HepG2 (cell line): ENCODE results near the gene SF3B2. TPM values are rescaled to one million over a fixed set of nuclear protein-coding genes. Genes with fewer than 3 reads are reported as not detected.

Source experiments
- ATF7-NPFF ChIP-seq: sonication (generic); formaldehyde crosslinking; IDR thresholded peaks from 2 replicates; pipeline ENCODE4 v1.8.1; 2023; ENCODE audit warnings: mild to moderate bottlenecking, low read depth, missing genetic modification reagents, moderate library complexity
- CEBPG ChIP-seq: IDR thresholded peaks from 2 replicates; pipeline ENCODE4 v1.6.1; 2016
- DPF2 ChIP-seq: sonication (generic); formaldehyde crosslinking; IDR thresholded peaks from 2 replicates; pipeline ENCODE4 v1.4.0; 2020; ENCODE audit warnings: mild to moderate bottlenecking, low read depth, missing genetic modification reagents, borderline replicate concordance
- KLF9 ChIP-seq: IDR thresholded peaks from 2 replicates; pipeline ENCODE4 v1.6.1; 2016; ENCODE audit warnings: low read depth
- ONECUT2 ChIP-seq: sonication (generic); formaldehyde crosslinking; IDR thresholded peaks from 2 replicates; pipeline ENCODE4 v1.4.0; 2020; ENCODE audit warnings: missing genetic modification reagents
- SALL1 ChIP-seq: sonication (generic); formaldehyde crosslinking; IDR thresholded peaks from 2 replicates; pipeline ENCODE4 v1.8.0; 2022; ENCODE audit warnings: mild to moderate bottlenecking, missing genetic modification reagents
- SOX13 ChIP-seq, 3 experiments: fragments of 450-650 bp in 1 of 3; sonication (generic) in 1 of 3; formaldehyde crosslinking in 1 of 3; IDR thresholded peaks in 2 of 3; conservative IDR thresholded peaks in 1 of 3; 2 replicates each; pipeline versions ENCODE4 v1.5.0 to v1.6.1; 2016 to 2020; ENCODE audit warnings: antibody characterized with exemption in 1 of 3, mild to moderate bottlenecking in 1 of 3, missing compliant biosample characterization in 1 of 3, missing genetic modification reagents in 1 of 3, moderate library complexity in 1 of 3
- SP1 ChIP-seq, 2 experiments: fragments of 450-650 bp in 1 of 2; sonication (generic) in 1 of 2; formaldehyde crosslinking in 1 of 2; IDR thresholded peaks; 2 replicates each; pipeline versions ENCODE4 v1.4.0 to v1.6.1; 2016 to 2020; ENCODE audit warnings: missing genetic modification reagents in 1 of 2
- SP5 ChIP-seq: IDR thresholded peaks from 2 replicates; pipeline ENCODE4 v1.6.1; 2016; ENCODE audit warnings: low read depth, borderline replicate concordance
- ZFP36L1 ChIP-seq: sonication (generic); formaldehyde crosslinking; IDR thresholded peaks from 2 replicates; pipeline ENCODE4 v1.8.0; 2022; ENCODE audit warnings: mild to moderate bottlenecking, missing genetic modification reagents, moderate library complexity
- ZNF10 ChIP-seq: sonication (generic); formaldehyde crosslinking; IDR thresholded peaks from 2 replicates; pipeline ENCODE4 v1.4.0; 2020; ENCODE audit warnings: mild to moderate bottlenecking, low read depth, missing genetic modification reagents, borderline replicate concordance
- ZNF552 ChIP-seq: sonication (generic); formaldehyde crosslinking; IDR thresholded peaks from 2 replicates; pipeline ENCODE4 v1.9.0; 2022; ENCODE audit warnings: missing genetic modification reagents, mild to moderate bottlenecking, borderline replicate concordance
- ZNF557 ChIP-seq: sonication (generic); formaldehyde crosslinking; IDR thresholded peaks from 2 replicates; pipeline ENCODE4 v1.4.0; 2020; ENCODE audit warnings: missing genetic modification reagents
- ZNF562 ChIP-seq: sonication (generic); formaldehyde crosslinking; IDR thresholded peaks from 2 replicates; pipeline ENCODE4 v1.8.0; 2022; ENCODE audit warnings: missing genetic modification reagents, borderline replicate concordance
- ZNF747 ChIP-seq: sonication (generic); formaldehyde crosslinking; IDR thresholded peaks from 2 replicates; pipeline ENCODE4 v1.8.1; 2023; ENCODE audit warnings: missing genetic modification reagents, mild to moderate bottlenecking, borderline replicate concordance
- ZNF773 ChIP-seq: sonication (generic); formaldehyde crosslinking; IDR thresholded peaks from 2 replicates; pipeline ENCODE4 v1.4.0; 2020; ENCODE audit warnings: missing genetic modification reagents, borderline replicate concordance
- ZSCAN21 ChIP-seq: sonication (generic); formaldehyde crosslinking; IDR thresholded peaks from 2 replicates; pipeline ENCODE4 v1.8.0; 2022; ENCODE audit warnings: mild to moderate bottlenecking, missing genetic modification reagents, moderate library complexity, borderline replicate concordance
- polyA plus RNA-seq, 8 experiments: library from polyadenylated mRNA; depleted of rRNA in 3 of 8; stranded (reverse) in 7 of 8; unstranded in 1 of 8; fragments of >200 nt; fragmentation: Illumina TruSeq in 4 of 8; extraction: Trizol in 4 of 8; gene quantifications; 2 replicates each; pipeline versions ENCODE4 v1.2.1 to v1.2.3, GENCODE V29; 2011 to 2016; ENCODE audit warnings: low read depth in 4 of 8, missing spikeins in 1 of 8, mixed read lengths in 1 of 8; ENCODE audit not compliant: insufficient read depth in 1 of 8
- total RNA-seq, 5 experiments: library from RNA; depleted of rRNA; stranded (reverse); fragments of >200 nt; fragmentation: Illumina TruSeq; extraction: Trizol; gene quantifications; 2 replicates each; pipeline ENCODE4 v1.2.3, GENCODE V29; 2016; ENCODE audit warnings: low read depth in 1 of 5
- TF ChIP-seq, protein P1 (sequence below): sonication (generic); formaldehyde crosslinking; IDR thresholded peaks from 2 replicates; pipeline ENCODE4 v1.4.0; 2020; ENCODE audit warnings: low read depth, missing genetic modification reagents
- TF ChIP-seq, protein P2 (sequence below): sonication (generic); formaldehyde crosslinking; IDR thresholded peaks from 2 replicates; pipeline ENCODE4 v1.4.0; 2020; ENCODE audit warnings: missing genetic modification reagents, borderline replicate concordance

Gene SF3B2
- total and polyA plus RNA-seq, 2 of the 13 experiments (the other 11 are each of a cell fraction or from before 2014, with no cell fraction given): 70.4 to 153 TPM

DNA sequence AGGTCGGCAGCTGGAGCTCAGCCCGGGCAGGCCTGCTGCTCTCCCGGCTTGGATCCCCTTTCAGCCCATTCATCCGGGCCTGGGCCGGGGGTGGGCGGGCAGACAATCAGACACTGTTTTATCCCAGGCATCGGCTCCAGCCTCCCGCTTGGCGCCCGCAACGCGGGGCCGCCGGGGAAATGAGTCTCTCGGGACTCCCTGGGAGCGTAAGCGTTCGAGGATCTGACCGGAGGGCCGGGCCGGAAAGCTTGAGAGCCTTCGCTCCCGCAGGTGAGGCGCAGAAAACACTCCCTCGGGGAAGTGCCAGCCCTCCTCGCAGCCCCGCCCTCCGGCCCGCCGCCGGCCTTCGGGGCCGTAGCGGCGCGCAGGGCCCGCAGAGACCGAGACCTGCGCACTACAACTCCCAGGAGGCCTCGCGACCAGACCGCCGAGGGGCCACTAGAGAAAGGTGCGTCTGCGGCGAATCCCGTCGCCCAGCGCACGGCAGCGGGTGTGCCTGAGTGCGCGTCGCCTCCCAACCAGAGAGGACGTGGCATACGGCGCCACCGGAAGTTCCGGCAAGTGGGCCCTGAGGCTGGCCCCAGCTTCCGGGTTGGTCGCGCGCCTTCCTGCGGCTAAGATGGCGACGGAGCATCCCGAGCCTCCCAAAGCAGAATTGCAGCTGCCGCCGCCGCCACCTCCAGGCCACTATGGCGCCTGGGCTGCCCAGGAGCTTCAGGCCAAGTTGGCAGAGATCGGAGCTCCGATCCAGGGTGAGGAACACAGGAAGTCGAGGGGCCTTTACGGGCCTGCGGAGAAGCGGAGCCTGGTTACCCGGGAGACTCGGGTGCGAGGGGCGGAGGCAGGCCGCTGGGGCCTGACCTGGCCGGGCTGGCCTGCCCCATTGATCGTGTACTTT is at the start of gene SF3B2 (continued):
- TF ChIP-seq, protein P1, sequence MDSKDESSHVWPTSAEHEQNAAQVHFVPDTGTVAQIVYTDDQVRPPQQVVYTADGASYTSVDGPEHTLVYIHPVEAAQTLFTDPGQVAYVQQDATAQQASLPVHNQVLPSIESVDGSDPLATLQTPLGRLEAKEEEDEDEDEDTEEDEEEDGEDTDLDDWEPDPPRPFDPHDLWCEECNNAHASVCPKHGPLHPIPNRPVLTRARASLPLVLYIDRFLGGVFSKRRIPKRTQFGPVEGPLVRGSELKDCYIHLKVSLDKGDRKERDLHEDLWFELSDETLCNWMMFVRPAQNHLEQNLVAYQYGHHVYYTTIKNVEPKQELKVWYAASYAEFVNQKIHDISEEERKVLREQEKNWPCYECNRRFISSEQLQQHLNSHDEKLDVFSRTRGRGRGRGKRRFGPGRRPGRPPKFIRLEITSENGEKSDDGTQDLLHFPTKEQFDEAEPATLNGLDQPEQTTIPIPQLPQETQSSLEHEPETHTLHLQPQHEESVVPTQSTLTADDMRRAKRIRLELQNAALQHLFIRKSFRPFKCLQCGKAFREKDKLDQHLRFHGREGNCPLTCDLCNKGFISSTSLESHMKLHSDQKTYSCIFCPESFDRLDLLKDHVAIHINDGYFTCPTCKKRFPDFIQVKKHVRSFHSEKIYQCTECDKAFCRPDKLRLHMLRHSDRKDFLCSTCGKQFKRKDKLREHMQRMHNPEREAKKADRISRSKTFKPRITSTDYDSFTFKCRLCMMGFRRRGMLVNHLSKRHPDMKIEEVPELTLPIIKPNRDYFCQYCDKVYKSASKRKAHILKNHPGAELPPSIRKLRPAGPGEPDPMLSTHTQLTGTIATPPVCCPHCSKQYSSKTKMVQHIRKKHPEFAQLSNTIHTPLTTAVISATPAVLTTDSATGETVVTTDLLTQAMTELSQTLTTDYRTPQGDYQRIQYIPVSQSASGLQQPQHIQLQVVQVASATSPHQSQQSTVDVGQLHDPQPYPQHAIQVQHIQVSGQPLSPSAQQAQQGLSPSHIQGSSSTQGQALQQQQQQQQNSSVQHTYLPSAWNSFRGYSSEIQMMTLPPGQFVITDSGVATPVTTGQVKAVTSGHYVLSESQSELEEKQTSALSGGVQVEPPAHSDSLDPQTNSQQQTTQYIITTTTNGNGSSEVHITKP: peak; percentile 64; the same call in 1 of the 2 replicates
- no peak for TF ChIP-seq CEBPG (CRISPR knock-in tag)
- peak; percentile 38; the same call in 1 of the 2 replicates for TF ChIP-seq ATF7-NPFF (CRISPR knock-in tag)
- TF ChIP-seq ZSCAN21 (CRISPR knock-in tag): no peak
- no peak for TF ChIP-seq ZNF562 (CRISPR knock-in tag)
- TF ChIP-seq, protein P2, sequence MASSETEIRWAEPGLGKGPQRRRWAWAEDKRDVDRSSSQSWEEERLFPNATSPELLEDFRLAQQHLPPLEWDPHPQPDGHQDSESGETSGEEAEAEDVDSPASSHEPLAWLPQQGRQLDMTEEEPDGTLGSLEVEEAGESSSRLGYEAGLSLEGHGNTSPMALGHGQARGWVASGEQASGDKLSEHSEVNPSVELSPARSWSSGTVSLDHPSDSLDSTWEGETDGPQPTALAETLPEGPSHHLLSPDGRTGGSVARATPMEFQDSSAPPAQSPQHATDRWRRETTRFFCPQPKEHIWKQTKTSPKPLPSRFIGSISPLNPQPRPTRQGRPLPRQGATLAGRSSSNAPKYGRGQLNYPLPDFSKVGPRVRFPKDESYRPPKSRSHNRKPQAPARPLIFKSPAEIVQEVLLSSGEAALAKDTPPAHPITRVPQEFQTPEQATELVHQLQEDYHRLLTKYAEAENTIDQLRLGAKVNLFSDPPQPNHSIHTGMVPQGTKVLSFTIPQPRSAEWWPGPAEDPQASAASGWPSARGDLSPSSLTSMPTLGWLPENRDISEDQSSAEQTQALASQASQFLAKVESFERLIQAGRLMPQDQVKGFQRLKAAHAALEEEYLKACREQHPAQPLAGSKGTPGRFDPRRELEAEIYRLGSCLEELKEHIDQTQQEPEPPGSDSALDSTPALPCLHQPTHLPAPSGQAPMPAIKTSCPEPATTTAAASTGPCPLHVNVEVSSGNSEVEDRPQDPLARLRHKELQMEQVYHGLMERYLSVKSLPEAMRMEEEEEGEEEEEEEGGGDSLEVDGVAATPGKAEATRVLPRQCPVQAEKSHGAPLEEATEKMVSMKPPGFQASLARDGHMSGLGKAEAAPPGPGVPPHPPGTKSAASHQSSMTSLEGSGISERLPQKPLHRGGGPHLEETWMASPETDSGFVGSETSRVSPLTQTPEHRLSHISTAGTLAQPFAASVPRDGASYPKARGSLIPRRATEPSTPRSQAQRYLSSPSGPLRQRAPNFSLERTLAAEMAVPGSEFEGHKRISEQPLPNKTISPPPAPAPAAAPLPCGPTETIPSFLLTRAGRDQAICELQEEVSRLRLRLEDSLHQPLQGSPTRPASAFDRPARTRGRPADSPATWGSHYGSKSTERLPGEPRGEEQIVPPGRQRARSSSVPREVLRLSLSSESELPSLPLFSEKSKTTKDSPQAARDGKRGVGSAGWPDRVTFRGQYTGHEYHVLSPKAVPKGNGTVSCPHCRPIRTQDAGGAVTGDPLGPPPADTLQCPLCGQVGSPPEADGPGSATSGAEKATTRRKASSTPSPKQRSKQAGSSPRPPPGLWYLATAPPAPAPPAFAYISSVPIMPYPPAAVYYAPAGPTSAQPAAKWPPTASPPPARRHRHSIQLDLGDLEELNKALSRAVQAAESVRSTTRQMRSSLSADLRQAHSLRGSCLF: peak; percentile 4; the same call in 1 of the 2 replicates
- TF ChIP-seq ONECUT2 (CRISPR knock-in tag): 0 out of 2 replicates have a peak, but pooled peaks have one; percentile 71
- TF ChIP-seq DPF2 (CRISPR knock-in tag): no peak; the same call in 1 of the 2 replicates
- 0 out of 2 replicates have a peak, but pooled peaks have one; percentile 16 for TF ChIP-seq ZNF773 (CRISPR knock-in tag)
- no peak for TF ChIP-seq ZNF10 (CRISPR knock-in tag)
- peak; percentile 76; the same call in 1 of the 2 replicates for TF ChIP-seq SALL1 (CRISPR knock-in tag)
- TF ChIP-seq ZNF747 (CRISPR knock-in tag): 0 out of 2 replicates have a peak, but pooled peaks have one; percentile 74
- no peak for TF ChIP-seq ZNF552 (CRISPR knock-in tag)
- no peak for TF ChIP-seq SOX13 (IDR thresholded peaks at IDR 0.05)
- TF ChIP-seq SOX13 (CRISPR knock-in tag; conservative IDR thresholded peaks at IDR 0.05 in 1 of 2, IDR thresholded peaks at IDR 0.05 in 1 of 2): no peak; a peak in 2 of 4 replicates
- peak; percentile 67; the same call in 1 of the 2 replicates for TF ChIP-seq ZNF557 (CRISPR knock-in tag)
- TF ChIP-seq ZFP36L1: 0 out of 2 replicates have a peak, but pooled peaks have one; percentile 29
- TF ChIP-seq SP1 (IDR thresholded peaks at IDR 0.05): no peak
- peak; percentile 68; the same call in 1 of the 2 replicates for TF ChIP-seq SP1 (CRISPR knock-in tag; IDR thresholded peaks at IDR 0.05)
- peak; percentile 61 for TF ChIP-seq SP5 (CRISPR knock-in tag)
- TF ChIP-seq KLF9 (CRISPR knock-in tag): no peak; the same call in 1 of the 2 replicates
